Measurements from ENCODE around the gene GFPT2. TPM values are rescaled to one million over a fixed set of nuclear protein-coding genes. Genes with fewer than 3 reads are reported as not detected.

Gene GFPT2
- total and polyA plus RNA-seq, 2 of the 8 experiments (the other 6 are each of a cell fraction or from before 2014, with no cell fraction given): 83.7 to 143 TPM

- peak overlapping the region; percentile 99; the same call in 1 of the 2 replicates for H2BK5ac ChIP-seq (ENCODE audit: low read depth, low read length)
- H4K5ac ChIP-seq (ENCODE audit: insufficient read length, low read depth, low read length): peak overlapping the region; percentile 59
- H4K91ac ChIP-seq (replicated peaks; ENCODE audit: insufficient read length, low read length): peak overlapping the region; percentile 93
- DNase-seq (ENCODE audit: low read depth in 1 of 2, low spot score in 2 of 2) (no peak), FAIRE-seq (no peak)
- peaks cover 36 to 62% (median 45%) of the 10 kb centered on the region in 4 experiments for H3K4me1 ChIP-seq (replicated peaks in 1 of 4; ENCODE audit: control insufficient read depth in 3 of 4, insufficient read depth in 4 of 4, low read length in 3 of 4)
- ChIA-PET POLR2A (ENCODE audit: partially characterized antibody) (interaction anchor here (1.0 to 10.4 kb wide), 4 partner anchors 12 to 36 kb away, joined by 3 to 146 read pairs (median 3); no protein-coding TSS in a partner anchor), CTCF (ENCODE audit: partially characterized antibody) (interaction anchor here (0.8 to 4.7 kb wide), 7 partner anchors 13 to 142 kb away, joined by 3 to 30 read pairs (median 4); no protein-coding TSS in a partner anchor)
- H3K9ac ChIP-seq (replicated peaks in 1 of 4; ENCODE audit: extremely low read depth in 1 of 4, low read depth in 3 of 4, low read length in 3 of 4): no peak overlapping the region
- H2AK5ac ChIP-seq (ENCODE audit: low read depth, low read length): peak overlapping the region; percentile 76
- no peak overlapping the region for H2AFZ ChIP-seq (ENCODE audit: low read length)
- H2BK15ac ChIP-seq (ENCODE audit: low read length): no peak overlapping the region; the same call in 1 of the 2 replicates
- no peak overlapping the region for H3K14ac ChIP-seq (ENCODE audit: insufficient read length)
- H3K4me2 ChIP-seq (ENCODE audit: insufficient read depth in 1 of 2, low read depth in 2 of 2, low read length in 2 of 2): peak overlapping the region; percentile 73 to 81
- H3K4me3 ChIP-seq (ENCODE audit: extremely low read depth in 1 of 4, insufficient read depth in 2 of 4, low read depth in 3 of 4, low read length in 4 of 4): no peak overlapping the region
- peaks cover 5 to 72% of the 10 kb centered on the region in 2 experiments; a peak in 3 of 4 replicates for H3K79me2 ChIP-seq (ENCODE audit: control insufficient read depth in 1 of 2, insufficient read depth in 2 of 2, low read length in 2 of 2)
- no peaks in the 10 kb centered on the region for H3K9me3 ChIP-seq (ENCODE audit: insufficient read depth in 2 of 2, low read depth in 1 of 2, low read length in 1 of 2)
- H3K23me2 ChIP-seq (ENCODE audit: low read depth, low read length): peaks cover 2% of the 10 kb centered on the region; the same call in 1 of the 2 replicates
- no peaks in the 10 kb centered on the region; a peak in 1 of 8 replicates for H3K36me3 ChIP-seq (ENCODE audit: control insufficient read depth in 2 of 4, insufficient read depth in 4 of 4, low read length in 3 of 4)
- peak overlapping the region; percentile 20; the same call in 1 of the 2 replicates for H3K27ac ChIP-seq (ENCODE audit: low read depth, low read length)
- H3K27me3 ChIP-seq (replicated peaks in 1 of 4; ENCODE audit: control insufficient read depth in 3 of 4, extremely low read depth in 1 of 4, insufficient read depth in 3 of 4, low read length in 3 of 4): no peaks in the 10 kb centered on the region
- peak overlapping the region; percentile 96 for H3K18ac ChIP-seq (ENCODE audit: extremely low read depth, low read length)
- peak overlapping the region; percentile 12 for H2BK120ac ChIP-seq (replicated peaks; ENCODE audit: low read depth, low read length)
- H4K20me1 ChIP-seq (replicated peaks in 1 of 2; ENCODE audit: control insufficient read depth in 1 of 2, insufficient read depth in 2 of 2, low read length in 2 of 2): peaks cover 4 to 5% of the 10 kb centered on the region in 2 experiments
- peak overlapping the region; percentile 98 for H2BK20ac ChIP-seq (ENCODE audit: low read length)
- H2BK12ac ChIP-seq (ENCODE audit: low read depth, low read length): peak overlapping the region; percentile 46; the same call in 1 of the 2 replicates
- H3K56ac ChIP-seq (replicated peaks; ENCODE audit: insufficient read length, low read depth, low read length): no peak overlapping the region
- H3K4ac ChIP-seq (replicated peaks; ENCODE audit: insufficient read length, low read depth, low read length): no peak overlapping the region
- H4K8ac ChIP-seq (ENCODE audit: extremely low read depth, insufficient read depth, low read length): no peak overlapping the region
- 79% methylated on average over 7 of the region's 7 CpGs; no CpG with 5 or more reads in 1 of the 2 experiments for WGBS, 2 experiments (ENCODE audit: extremely low coverage in 1 of 2, insufficient coverage in 1 of 2, insufficient read length in 1 of 2, insufficient replicate concordance in 2 of 2, low coverage in 1 of 2, low lambda C conversion rate in 2 of 2, missing lambda C conversion rate in 1 of 2)
- peaks cover 22% of the 10 kb centered on the region for H3K79me1 ChIP-seq (ENCODE audit: low read depth, low read length)
- H3K23ac ChIP-seq (ENCODE audit: insufficient read length): no peak overlapping the region
- TF ChIP-seq ASH2L (IDR thresholded peaks at IDR 0.05; ENCODE audit: low read length) (no peak), CEBPB (IDR thresholded peaks at IDR 0.05; ENCODE audit: low read depth, low read length) (no peak), FOSL1 (IDR thresholded peaks at IDR 0.05; ENCODE audit: insufficient read depth, low read depth, low read length) (no peak), NRF1 (IDR thresholded peaks at IDR 0.05; ENCODE audit: low read depth, low read length) (no peak), SP4 (IDR thresholded peaks at IDR 0.05; ENCODE audit: low read length) (no peak), SUZ12 (IDR thresholded peaks at IDR 0.05; ENCODE audit: low read length) (no peak), RAD21 (IDR thresholded peaks at IDR 0.05 in 1 of 2, conservative IDR thresholded peaks at IDR 0.05 in 1 of 2; ENCODE audit: low read depth in 2 of 2, low read length in 2 of 2) (no peak), RNF2 (IDR thresholded peaks at IDR 0.05; ENCODE audit: borderline replicate concordance, low read depth, low read length, missing control alignments, poor library complexity, severe bottlenecking) (no peak), SIRT6 (IDR thresholded peaks at IDR 0.05; ENCODE audit: low read length) (no peak)
These were observed 8.5 kb downstream of the GFPT2 start for GRCh38 chr5:180344696-180344999.

Measured in H1 (cell line).